Subcutaneous adipose tissue (tissue), 4 donors: ENCODE data around the gene FGF14. TPM values are rescaled to one million over a fixed set of nuclear protein-coding genes. Genes with fewer than 3 reads are reported as not detected.

Experiments used
- total RNA-seq, 4 donors: library from RNA; depleted of rRNA; stranded (reverse); fragments of >200 nt; gene quantifications; one replicate each; pipeline ENCODE4 v1.1.0, GENCODE V29; 2016
- TF ChIP-seq, protein P1 (sequence below): fragments of 450-650 bp; IDR thresholded peaks from one replicate; pipeline ENCODE4 v1.5.1; 2016; ENCODE audit warnings: low read depth, mild to moderate bottlenecking, control low read depth, antibody characterized with exemption, moderate library complexity

FGF14 gene
- total RNA-seq, 4 donors from 2014 or later = 0.17 to 3.6 (median 0.93) TPM

DNA sequence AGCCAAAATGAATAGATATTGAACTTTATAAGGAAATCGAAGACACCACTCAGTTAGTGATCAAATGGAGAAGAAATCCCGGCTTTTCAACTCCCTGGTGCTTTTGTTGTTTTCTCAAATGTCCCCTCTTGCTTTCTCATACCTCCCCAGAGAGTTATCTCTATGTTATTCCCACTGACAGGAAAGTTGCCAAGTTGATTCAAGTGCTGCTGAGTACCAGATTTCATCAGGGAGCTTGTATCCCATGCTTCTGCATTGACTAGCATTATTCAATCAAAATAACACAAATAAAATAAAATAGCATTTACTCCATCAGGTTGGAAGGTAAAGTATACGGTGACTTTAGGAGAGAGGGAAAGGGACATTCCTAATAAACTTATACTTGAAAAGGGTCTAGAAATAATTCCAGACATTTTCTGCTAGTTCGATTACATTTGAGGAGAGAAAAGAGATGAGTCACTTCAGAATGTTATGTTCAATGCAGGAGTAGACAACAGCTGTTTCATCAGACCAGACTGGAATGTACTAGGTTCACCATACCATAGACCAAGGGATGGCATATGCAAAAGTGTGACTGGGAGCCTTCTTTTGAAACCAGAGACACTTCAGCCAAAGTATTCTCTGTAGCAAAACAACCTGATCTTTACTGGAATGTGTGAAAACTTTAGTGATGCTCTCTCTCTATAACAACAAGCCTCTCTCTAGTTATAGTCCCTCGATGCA, 397.8 kb downstream of the FGF14 start:
- TF ChIP-seq, protein P1, sequence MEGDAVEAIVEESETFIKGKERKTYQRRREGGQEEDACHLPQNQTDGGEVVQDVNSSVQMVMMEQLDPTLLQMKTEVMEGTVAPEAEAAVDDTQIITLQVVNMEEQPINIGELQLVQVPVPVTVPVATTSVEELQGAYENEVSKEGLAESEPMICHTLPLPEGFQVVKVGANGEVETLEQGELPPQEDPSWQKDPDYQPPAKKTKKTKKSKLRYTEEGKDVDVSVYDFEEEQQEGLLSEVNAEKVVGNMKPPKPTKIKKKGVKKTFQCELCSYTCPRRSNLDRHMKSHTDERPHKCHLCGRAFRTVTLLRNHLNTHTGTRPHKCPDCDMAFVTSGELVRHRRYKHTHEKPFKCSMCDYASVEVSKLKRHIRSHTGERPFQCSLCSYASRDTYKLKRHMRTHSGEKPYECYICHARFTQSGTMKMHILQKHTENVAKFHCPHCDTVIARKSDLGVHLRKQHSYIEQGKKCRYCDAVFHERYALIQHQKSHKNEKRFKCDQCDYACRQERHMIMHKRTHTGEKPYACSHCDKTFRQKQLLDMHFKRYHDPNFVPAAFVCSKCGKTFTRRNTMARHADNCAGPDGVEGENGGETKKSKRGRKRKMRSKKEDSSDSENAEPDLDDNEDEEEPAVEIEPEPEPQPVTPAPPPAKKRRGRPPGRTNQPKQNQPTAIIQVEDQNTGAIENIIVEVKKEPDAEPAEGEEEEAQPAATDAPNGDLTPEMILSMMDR = no peak

DNA sequence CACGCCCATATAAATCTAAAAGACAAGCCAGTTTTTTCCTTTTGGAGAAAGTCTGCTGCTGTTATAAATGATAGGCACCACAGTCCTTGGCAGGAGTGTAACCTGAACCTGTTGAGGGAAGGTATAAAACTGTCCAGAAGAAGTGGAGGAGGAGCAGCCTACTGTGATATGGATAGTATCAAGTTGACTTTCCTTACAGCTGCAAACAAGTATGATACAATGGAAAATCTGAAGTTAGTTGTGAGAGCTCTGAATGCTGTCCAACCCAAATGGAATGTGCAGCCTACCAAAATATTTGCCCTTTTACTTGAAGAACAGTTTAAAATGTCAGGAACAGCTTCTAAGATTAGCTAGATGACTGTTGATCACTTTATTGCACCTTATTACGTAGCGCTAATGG, 399.6 kb downstream of the FGF14 start:
- TF ChIP-seq, protein P1 = no peak

DNA sequence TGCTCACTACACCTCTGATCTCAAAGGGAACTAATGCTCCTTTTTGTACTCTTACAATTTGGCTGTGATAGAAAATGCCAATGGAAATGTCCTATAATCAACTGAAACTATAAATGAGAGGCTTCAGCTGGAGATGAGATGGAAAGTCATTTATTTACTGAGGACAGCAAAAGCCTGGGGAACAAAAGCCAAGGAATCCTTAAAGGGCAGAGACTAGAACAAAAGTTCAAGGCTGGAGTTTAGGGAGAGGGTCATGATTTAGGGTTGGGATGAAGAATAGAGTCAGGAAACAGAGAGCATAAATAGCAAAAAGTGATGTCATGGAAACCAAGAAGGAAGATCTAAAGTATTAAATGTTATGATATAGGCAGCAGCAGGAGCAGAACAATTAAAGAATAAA, 401.1 kb downstream of the FGF14 start:
- TF ChIP-seq, protein P1 = no peak

GRCh38 chr13:101998129-101998528, 403.7 kb downstream of the FGF14 start:
- TF ChIP-seq, protein P1 = no peak

DNA sequence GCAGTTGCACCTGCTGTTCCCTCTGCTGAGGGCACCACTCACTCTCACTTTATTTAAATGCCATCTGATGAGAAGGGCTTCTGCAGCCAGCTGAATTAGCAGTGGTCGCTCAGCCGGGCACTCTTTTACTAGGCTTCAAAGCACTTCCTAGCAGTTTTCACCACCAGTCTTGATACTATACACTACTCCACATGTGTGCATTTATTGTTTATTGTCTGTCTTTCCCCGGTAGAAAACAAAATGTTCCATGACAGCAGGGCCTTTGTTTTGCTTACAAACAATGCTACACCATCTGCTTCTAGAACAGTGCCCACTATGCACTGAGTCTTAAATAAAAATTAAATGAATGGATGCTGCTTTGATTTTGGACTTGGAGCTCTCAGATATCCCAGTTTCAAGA, 404.9 kb downstream of the FGF14 start:
- TF ChIP-seq, protein P1 = no peak

GRCh38 chr13:101989798-101990350, 412.0 kb downstream of the FGF14 start:
- TF ChIP-seq, protein P1 = no peak

DNA sequence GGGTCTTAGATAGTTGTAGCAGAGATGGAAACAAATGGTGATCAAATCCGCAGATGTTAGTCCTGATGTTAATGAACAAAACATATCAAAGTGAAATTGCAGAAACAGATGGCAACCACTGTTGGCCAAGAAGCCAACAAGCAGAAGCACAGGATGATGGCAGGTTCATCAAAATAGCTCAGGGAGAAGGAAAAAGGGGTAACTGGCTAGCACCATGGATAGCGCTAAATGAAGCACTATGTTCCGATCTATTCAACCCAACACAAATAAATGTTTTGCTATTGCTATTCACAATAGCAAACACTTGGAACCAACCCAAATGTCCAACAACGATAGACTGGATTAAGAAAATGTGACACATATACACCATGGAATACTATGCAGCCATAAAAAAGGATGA, 413.7 kb downstream of the FGF14 start:
- TF ChIP-seq, protein P1 = no peak
